Endothelial cell of umbilical vein (primary cell): ENCODE results near the gene CRTC1. TPM values are rescaled to one million over a fixed set of nuclear protein-coding genes. Genes with fewer than 3 reads are reported as not detected.

Experiments used
- BruUV-seq: library from RNA; stranded (reverse); fragments of 400-500 nt; replicated peaks from 2 replicates; lab custom pipeline; 2021; lab: Mats Ljungman, UMichigan
- CTCF ChIA-PET: fragments of 300-600, 350-600 bp; sonication (Branson Sonifier 250); formaldehyde crosslinking; loops from one replicate; lab custom pipeline; 2021; ENCODE audit warnings: antibody characterized with exemption, inconsistent platforms; lab: Charles Lee
- POLR2A ChIA-PET: fragments of 300-600, 350-600 bp; sonication (Branson Sonifier 250); formaldehyde crosslinking; loops from one replicate; lab custom pipeline; 2021; ENCODE audit warnings: antibody characterized with exemption, inconsistent platforms; lab: Charles Lee
- DNase-seq: peaks from one replicate; pipeline ENCODE4 v3.0.0-alpha.2; 2011; ENCODE audit warnings: low read depth, low spot score
- FAIRE-seq: peaks from 2 replicates; lab custom pipeline; 2011; peaks lifted over from hg19 to GRCh38; lab: Jason Lieb, UNC
- H2AFZ ChIP-seq: 2 replicates; pipeline ENCODE4 v1.6.0; 2012; ENCODE audit warnings: low read depth, low read length, control low read depth, inconsistent platforms
- H3K27ac ChIP-seq: 2 replicates; pipeline ENCODE4 v1.5.1; 2011; ENCODE audit warnings: low read depth, mild to moderate bottlenecking, control low read depth, low read length, moderate library complexity; ENCODE audit not compliant: insufficient read depth
- H3K27me3 ChIP-seq, 2 experiments: 2 replicates each; pipeline versions ENCODE4 v1.6.0 to v1.6.1; 2011; ENCODE audit warnings: low read length in 2 of 2, mixed read lengths in 1 of 2; ENCODE audit not compliant: control insufficient read depth in 2 of 2, insufficient read depth in 2 of 2
- H3K36me3 ChIP-seq, 2 experiments: 2 replicates in 1 of 2; 3 replicates in 1 of 2; pipeline ENCODE4 v1.5.1; 2011; ENCODE audit warnings: low read length in 2 of 2, mild to moderate bottlenecking in 1 of 2, moderate library complexity in 1 of 2; ENCODE audit not compliant: control insufficient read depth in 2 of 2, insufficient read depth in 2 of 2; ENCODE audit errors: extremely low read depth in 1 of 2
- H3K4me1 ChIP-seq: 3 replicates; pipeline ENCODE4 v1.5.1; 2011; ENCODE audit warnings: mild to moderate bottlenecking, low read length; ENCODE audit not compliant: control insufficient read depth, insufficient read depth; ENCODE audit errors: extremely low read depth
- H3K4me2 ChIP-seq: 2 replicates; pipeline ENCODE4 v1.6.1; 2011; ENCODE audit warnings: low read length, control low read depth, mixed read lengths; ENCODE audit not compliant: insufficient read depth
- H3K4me3 ChIP-seq, 3 experiments: fragments of 200-600 bp in 1 of 3; sonication (generic), shearing (Covaris generic) in 1 of 3; replicated peaks in 1 of 3; 2 replicates each; pipeline ENCODE4 v1.5.1; 2011 to 2016; ENCODE audit warnings: control low read depth in 3 of 3, low read length in 3 of 3, mild to moderate bottlenecking in 2 of 3, inconsistent platforms in 1 of 3, low read depth in 1 of 3, moderate library complexity in 1 of 3; ENCODE audit not compliant: insufficient read depth in 1 of 3
- H3K79me2 ChIP-seq: 2 replicates; pipeline ENCODE4 v1.6.0; 2012; ENCODE audit warnings: low read length, inconsistent platforms; ENCODE audit not compliant: control insufficient read depth, insufficient read depth
- H3K9ac ChIP-seq: replicated peaks from 2 replicates; pipeline ENCODE3; 2011; ENCODE audit warnings: low read length, control low read depth; ENCODE audit not compliant: insufficient read depth; ENCODE audit errors: extremely low read depth
- H3K9me1 ChIP-seq: replicated peaks from 3 replicates; pipeline ENCODE4 v1.6.0; 2011; ENCODE audit warnings: mild to moderate bottlenecking, low read length; ENCODE audit not compliant: control insufficient read depth, insufficient read depth; ENCODE audit errors: extremely low read depth
- H3K9me3 ChIP-seq: replicated peaks from 2 replicates; pipeline ENCODE4 v1.5.1; 2012; ENCODE audit warnings: low read length, inconsistent platforms; ENCODE audit not compliant: control insufficient read depth, insufficient read depth
- H4K20me1 ChIP-seq: replicated peaks from 2 replicates; pipeline ENCODE3; 2011; ENCODE audit warnings: mild to moderate bottlenecking, low read length; ENCODE audit not compliant: control insufficient read depth, insufficient read depth; ENCODE audit errors: extremely low read depth
- EZH2 ChIP-seq: IDR thresholded peaks from 2 replicates; pipeline ENCODE4 v1.6.1; 2012; ENCODE audit warnings: borderline replicate concordance, low read depth, mild to moderate bottlenecking, moderate library complexity, low read length, inconsistent platforms; ENCODE audit not compliant: severe bottlenecking
- FOS ChIP-seq: IDR thresholded peaks from 2 replicates; pipeline ENCODE4 v1.6.1; 2011; ENCODE audit warnings: mild to moderate bottlenecking, low read length, moderate library complexity, borderline replicate concordance; ENCODE audit not compliant: insufficient read depth
- GATA2 ChIP-seq: IDR thresholded peaks from 2 replicates; pipeline ENCODE4 v1.7.0; 2011; ENCODE audit warnings: low read depth, mild to moderate bottlenecking, moderate library complexity, mixed read lengths, low read length; ENCODE audit not compliant: insufficient read length, insufficient read depth
- JUN ChIP-seq: IDR thresholded peaks from 2 replicates; pipeline ENCODE4 v1.6.1; 2011; ENCODE audit warnings: borderline replicate concordance, low read depth; ENCODE audit not compliant: insufficient read length, insufficient read depth
- MYC ChIP-seq: IDR thresholded peaks from one replicate; pipeline ENCODE4 v1.6.1; 2011; ENCODE audit warnings: mild to moderate bottlenecking, low read depth, low read length
- POLR2A ChIP-seq: IDR thresholded peaks from 2 replicates; pipeline ENCODE4 v1.6.1; 2012; ENCODE audit warnings: low read depth, mild to moderate bottlenecking, control low read depth, low read length
- POLR2AphosphoS5 ChIP-seq: IDR thresholded peaks from 2 replicates; pipeline ENCODE4 v1.6.1; 2012; ENCODE audit warnings: low read depth, mild to moderate bottlenecking, control low read depth, low read length, moderate library complexity; ENCODE audit not compliant: insufficient read depth
- dilution Hi-C: fragments of 300-500 bp; cut with MboI; formaldehyde crosslinking; loops from one replicate; pipeline ENCODE4 v1.15.0; 2019; ENCODE audit warnings: low sequenced_read_pairs; ENCODE audit not compliant: extremely low pct_ligation_motif_present
- intact Hi-C: fragments of 100-400 bp; cut with micrococcal nuclease; formaldehyde crosslinking; loops from one replicate; pipeline ENCODE4 v1.10.0; 2022
- polyA plus RNA-seq, 4 experiments: library from polyadenylated mRNA; depleted of rRNA in 3 of 4; stranded (reverse) in 3 of 4; unstranded in 1 of 4; fragments of >200 nt; gene quantifications; 2 replicates each; pipeline versions ENCODE4 v1.2.1 to v1.2.3, GENCODE V29; 2011 to 2012; ENCODE audit warnings: missing spikeins in 1 of 4
- total RNA-seq: library from RNA; stranded (reverse); gene quantifications from 2 replicates; pipeline ENCODE4 v1.2.3, GENCODE V29; 2021
- TF ChIP-seq, protein P1 (sequence below): IDR thresholded peaks from 2 replicates; pipeline ENCODE4 v1.6.1; 2011; ENCODE audit not compliant: insufficient read depth, insufficient read length
- TF ChIP-seq, protein P2 (sequence below), 2 donors: IDR thresholded peaks; 1 replicate in 1 of 2; 2 replicates in 1 of 2; pipeline ENCODE4 v1.5.1; 2011; ENCODE audit warnings: low read length in 2 of 2, mild to moderate bottlenecking in 2 of 2, moderate library complexity in 2 of 2, control low read depth in 1 of 2, inconsistent platforms in 1 of 2, low read depth in 1 of 2; ENCODE audit not compliant: insufficient read depth in 1 of 2; ENCODE audit errors: extremely low read depth in 1 of 2

Gene CRTC1
- total and polyA plus RNA-seq, 2 donors (not counting 3 experiments of a cell fraction or from before 2014, with no cell fraction given) = 4.2 to 11.4 TPM

DNA sequence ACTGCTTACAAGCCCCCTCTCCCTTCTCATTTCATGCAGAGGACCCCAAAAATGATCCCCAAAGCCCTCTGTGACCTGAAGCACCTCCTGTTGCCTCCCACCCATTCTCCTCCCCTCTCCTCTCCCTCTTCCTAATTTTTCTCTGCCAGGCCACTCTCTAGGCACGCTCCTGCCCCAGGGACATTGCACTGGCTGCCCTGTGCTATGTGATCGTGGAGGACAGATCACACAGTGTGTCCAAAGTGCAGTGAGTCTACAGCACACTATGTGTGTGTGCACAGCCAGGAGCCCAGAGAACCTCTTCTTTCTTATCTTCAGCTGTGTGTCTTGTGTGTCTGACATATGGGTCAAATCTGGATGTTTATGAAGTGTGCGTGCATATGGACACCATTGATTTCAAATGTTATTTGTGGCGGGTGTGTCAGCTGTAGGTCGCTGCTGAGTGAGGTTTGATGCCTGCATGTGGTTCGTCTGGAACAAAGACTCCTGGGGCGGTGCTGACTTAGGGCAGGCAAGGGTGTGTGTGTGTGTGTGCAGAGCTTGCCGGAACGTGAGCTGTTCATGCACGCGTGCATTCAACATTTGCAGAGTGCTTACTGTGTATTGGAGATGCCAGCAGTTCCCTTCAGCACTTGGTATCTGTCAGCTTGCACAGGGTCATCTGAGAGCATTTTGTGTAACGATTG, 48.7 kb upstream of the CRTC1 start:
- no peak overlapping the region for H2AFZ ChIP-seq
- H3K79me2 ChIP-seq = no peaks in the 10 kb centered on the region
- intact Hi-C loops = no loop called here
- no peak overlapping the region for H3K4me3 ChIP-seq
- H3K4me2 ChIP-seq = no peak overlapping the region
- no peak overlapping the region for H3K9ac ChIP-seq
- TF ChIP-seq POLR2A = no peak
- no peak for TF ChIP-seq FOS
- TF ChIP-seq JUN = no peak
- TF ChIP-seq POLR2AphosphoS5 = no peak
- TF ChIP-seq, protein P1, sequence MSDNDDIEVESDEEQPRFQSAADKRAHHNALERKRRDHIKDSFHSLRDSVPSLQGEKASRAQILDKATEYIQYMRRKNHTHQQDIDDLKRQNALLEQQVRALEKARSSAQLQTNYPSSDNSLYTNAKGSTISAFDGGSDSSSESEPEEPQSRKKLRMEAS = no peak
- TF ChIP-seq, protein P2, sequence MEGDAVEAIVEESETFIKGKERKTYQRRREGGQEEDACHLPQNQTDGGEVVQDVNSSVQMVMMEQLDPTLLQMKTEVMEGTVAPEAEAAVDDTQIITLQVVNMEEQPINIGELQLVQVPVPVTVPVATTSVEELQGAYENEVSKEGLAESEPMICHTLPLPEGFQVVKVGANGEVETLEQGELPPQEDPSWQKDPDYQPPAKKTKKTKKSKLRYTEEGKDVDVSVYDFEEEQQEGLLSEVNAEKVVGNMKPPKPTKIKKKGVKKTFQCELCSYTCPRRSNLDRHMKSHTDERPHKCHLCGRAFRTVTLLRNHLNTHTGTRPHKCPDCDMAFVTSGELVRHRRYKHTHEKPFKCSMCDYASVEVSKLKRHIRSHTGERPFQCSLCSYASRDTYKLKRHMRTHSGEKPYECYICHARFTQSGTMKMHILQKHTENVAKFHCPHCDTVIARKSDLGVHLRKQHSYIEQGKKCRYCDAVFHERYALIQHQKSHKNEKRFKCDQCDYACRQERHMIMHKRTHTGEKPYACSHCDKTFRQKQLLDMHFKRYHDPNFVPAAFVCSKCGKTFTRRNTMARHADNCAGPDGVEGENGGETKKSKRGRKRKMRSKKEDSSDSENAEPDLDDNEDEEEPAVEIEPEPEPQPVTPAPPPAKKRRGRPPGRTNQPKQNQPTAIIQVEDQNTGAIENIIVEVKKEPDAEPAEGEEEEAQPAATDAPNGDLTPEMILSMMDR (IDR thresholded peaks at IDR 0.05; ENCODE audit: extremely low read depth in 1 of 2, insufficient read depth in 1 of 2, low read depth in 1 of 2, low read length in 2 of 2) = no peak
- TF ChIP-seq MYC = no peak
- no peak for TF ChIP-seq GATA2
- no peak for TF ChIP-seq EZH2
- FAIRE-seq (no peak), DNase-seq (no peak)
- no peaks in the 10 kb centered on the region for H4K20me1 ChIP-seq
- H3K27ac ChIP-seq = no peak overlapping the region
- CTCF ChIA-PET = interaction anchor here (1.2 kb wide), 1 partner anchor 14 kb away, joined by 8 read pairs; no protein-coding TSS in a partner anchor
- H3K27me3 ChIP-seq = no peaks in the 10 kb centered on the region
- peaks cover 4% of the 10 kb centered on the region for H3K4me1 ChIP-seq
- H3K9me3 ChIP-seq = no peaks in the 10 kb centered on the region
- BruUV-seq = no TSS peak
- dilution Hi-C loops = no loop called here
- H3K9me1 ChIP-seq = no peaks in the 10 kb centered on the region
- POLR2A ChIA-PET = no interaction called here
- H3K36me3 ChIP-seq = no peaks in the 10 kb centered on the region
